OCI-M1 (cell line): ENCODE data around the gene LAYN.

ENCODE experiments used
- DNase-seq: peaks from one replicate; lab custom pipeline; 2025; lab: John Stamatoyannopoulos, UW

LAYN gene

DNA sequence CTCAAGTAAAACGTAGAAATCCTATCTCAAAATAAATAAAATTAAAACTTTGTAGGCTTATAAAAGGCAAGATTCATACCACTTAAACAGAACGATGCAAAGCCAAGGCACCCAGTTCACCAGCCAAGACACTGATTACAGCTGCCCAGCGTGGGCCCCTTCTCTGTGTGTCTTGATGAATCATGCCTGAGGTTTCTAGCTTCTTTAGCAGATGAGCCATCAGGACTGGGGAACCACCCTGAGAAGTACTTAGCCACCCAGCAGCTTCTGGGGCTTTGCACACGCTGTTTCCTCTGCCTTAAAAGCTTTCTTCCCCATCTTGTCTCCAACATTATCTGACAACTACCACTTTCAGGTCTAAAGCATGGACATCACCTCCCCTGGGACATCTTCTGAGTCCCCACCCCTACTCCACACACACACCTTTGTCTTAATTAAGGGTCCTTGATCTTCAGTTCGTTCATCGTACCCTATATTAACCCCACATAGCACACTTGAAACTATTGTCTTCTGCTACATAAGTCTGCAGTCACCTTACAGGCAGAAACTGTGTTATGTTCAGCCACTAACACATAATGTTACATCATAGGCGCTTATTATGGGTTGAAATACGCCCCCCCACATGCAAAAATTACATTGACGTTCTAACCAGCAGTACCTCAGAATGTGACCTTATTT is 8.7 kb upstream of the LAYN start:
- peak; percentile 57 for DNase-seq

DNA sequence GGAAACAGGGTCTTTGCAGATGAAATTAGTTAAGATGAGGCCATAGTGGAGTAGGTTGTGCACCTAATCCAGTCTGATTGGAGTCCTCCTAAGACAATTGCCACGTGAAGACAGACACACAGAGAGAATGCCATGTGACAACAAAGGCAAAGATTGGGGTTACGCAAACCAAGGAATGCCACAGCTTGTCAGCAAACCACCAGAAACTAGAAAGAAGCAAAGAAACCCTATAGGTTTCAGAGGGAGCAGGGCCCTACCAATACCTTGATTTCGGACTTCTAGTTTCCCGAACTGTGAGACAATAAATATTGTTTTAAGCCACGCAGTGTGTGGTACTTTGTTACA is 8.2 kb upstream of the LAYN start:
- no peak for DNase-seq

DNA sequence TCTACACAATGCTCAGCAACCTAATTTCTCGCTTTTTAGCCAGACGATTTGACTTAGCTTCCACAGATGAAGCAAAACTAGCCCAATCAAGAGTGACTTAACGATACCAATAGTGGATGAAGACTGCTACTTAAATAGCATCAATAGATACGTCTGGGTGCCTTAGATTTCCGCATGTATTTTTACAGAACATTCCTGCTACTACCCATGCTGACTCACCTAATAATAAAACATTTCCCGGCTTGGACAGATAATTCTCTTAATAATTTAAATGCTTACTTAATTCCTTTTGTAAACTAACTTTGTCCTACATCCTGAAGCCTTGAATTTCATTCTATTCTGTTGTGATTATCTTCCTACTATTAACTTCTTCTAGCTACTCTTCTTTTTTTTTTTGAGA is 5.2 kb upstream of the LAYN start:
- no peak for DNase-seq

DNA sequence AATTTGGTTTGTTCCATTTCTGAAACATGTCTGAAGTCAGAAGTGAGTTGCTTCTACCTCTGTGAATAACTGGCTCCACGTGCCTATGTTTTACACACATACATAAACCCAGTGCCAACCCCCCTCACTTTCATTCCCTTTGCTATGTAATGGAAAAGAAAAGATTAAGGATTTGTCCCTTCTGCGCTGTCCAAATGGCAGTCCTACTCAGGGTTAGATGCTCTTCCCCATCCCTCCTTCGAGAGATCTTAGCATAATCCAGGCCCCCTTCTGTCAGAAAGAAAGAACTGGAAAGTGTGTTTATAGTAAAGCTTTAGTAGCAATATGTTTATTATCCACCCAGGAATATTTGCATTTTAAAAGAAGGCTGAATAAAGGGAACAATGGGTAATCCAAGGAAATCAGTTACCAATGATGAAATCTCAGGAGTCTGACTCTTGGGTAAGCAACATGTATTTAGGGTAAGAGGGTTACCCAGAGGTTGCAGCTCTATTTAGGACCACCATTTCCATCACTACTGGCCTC is 3.1 kb upstream of the LAYN start:
- no peak for DNase-seq

DNA sequence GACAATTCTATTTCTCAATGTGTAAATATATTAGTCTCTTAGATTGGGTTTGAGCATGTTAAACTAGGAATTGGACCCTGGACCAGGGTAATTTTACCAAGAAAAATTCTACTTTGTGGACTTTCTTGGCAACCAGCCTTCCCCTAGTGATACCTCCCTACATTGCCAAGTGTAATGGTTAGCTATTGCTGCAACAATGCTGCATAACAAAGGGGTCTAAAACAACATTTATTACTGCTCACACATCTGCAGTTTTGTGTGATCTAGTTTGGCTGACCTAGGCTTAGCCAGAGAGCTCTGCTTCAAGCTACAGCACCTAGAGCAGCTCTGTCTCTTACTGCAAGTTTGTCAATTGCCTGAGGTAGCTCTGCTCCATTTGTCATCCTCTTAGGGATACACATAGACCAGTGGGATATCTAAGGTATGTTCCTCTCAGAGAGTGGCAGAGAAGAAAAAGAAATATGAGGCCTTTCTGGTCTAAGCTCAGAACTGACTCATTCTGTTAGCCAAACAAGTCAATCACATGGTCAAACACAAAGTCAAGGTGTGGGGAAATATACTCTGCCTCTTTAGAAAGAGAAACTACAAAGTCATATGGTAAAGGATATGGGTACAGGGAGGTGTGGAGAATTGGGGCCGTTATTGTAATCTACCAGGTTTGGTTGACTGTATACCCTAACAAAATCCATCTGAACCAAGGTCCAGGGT is 2.0 kb upstream of the LAYN start:
- no peak for DNase-seq

DNA sequence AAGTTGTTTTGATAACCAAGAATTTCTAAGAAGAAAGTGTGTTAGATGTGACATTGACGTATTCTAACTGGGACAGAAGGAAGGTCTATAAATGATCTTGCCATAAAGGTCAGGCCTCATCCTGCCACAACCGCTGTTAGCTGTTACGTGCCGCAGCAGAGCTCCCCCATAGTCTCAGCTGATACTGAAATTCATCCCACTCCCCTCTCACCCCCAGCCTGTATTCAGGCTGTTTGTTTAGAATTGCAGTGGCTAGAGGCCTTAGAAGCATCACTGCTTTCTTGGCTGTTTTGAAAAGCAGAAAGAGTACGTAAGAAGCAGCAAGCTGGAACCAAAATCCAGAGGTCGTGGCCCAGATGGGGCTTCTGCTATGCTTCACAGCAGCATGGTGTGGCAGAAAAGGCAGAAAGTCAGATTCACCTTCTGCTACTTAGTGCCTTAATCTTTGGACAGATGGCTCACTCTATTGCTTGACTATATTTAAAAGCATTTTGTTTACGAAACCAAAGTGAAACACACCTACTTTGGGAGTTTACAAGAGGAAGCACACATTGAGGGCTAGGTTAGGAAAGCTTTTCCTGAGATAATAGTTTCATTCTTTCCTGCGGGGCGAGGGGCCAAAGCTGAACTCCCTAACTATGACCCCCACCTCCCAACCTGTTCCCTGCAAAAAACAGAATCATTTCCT is 950 bp upstream of the LAYN start:
- DNase-seq, result no peak

DNA sequence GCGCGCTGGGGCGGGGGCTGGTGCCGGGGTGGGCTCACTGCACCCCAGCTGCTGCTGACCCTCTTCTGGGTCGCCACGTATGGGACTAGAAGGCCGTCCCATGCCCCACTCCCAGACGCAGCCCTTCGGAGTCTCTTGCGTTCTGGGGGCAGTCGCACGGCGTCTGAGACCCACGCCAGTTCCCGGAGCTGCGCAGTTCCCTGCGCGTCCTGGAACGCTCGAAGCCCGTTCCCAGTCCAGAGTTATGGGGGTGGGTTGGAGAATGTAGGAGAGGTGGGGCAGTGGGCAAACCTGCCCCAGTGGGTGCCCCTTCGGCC is 375 bp downstream of the LAYN start:
- no peak for DNase-seq

DNA sequence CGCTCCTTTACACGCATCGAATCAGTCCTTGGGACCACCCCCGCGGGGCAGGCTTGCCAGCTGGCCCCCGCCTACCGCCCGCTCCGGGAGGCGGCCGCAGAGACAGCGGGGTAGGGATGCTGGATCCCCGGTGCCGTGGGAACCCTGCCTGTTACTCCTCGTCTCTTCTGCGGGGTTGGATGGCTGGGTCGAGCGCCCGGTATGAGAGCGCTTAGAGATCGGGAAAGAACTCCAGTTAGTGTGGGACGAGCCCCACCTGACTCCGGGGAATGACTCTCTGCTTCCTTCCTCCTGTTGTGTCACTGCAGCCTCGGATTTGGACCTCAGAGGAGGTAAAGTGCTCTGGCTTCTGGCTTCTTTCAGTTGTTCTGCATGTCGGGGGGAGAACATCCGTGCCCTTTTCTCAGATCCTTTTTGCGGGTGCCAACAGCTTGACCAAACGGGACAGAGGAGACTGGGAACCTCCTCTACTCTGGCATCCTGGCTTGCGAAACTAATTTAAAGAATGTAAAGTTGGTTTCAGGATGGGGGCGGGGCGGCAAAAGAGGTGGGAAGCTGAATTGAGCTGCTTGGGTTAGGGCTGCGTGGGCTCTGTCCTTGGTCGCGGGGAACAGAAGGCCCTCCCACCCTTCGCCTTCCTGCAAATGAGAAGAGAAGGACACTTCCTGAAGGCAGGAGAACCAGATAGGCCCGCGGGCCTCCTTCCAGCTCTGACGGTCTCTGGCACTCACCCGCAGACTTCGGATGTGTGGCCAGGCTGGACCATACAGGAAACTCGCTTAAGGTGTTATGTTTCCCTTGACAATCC is 938 bp downstream of the LAYN start:
- DNase-seq, result no peak

DNA sequence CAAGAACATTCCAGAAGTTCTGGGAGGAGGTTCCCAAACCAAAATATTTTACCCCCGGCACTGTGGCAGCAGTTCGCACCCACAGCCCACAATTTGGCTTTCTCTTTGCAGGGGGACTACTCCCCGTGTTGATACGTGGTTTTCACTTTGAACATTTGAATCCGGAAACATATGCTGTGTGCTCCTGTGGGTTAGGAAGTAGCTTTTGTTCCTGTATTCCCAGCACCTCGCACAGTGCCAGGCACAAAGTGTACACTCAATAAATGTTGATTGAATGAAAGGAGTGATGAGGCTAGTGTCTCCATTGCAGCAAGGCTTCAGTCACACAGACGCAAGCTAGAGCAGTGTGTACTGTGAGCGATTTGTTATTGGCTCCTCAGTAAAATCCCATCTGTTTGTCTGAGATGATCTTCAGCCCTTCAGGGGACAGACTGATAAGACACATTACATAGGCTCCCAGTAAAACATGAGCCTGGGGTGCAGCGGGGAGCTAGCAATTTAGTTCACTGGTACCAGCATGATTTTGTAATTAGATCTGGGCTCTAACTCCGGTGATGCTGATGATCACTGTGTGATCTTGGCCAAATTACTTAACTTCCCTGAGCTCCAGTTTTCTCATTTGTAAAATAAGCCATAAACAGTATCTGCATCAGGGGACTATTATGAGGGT is 2.2 kb downstream of the LAYN start:
- no peak for DNase-seq

DNA sequence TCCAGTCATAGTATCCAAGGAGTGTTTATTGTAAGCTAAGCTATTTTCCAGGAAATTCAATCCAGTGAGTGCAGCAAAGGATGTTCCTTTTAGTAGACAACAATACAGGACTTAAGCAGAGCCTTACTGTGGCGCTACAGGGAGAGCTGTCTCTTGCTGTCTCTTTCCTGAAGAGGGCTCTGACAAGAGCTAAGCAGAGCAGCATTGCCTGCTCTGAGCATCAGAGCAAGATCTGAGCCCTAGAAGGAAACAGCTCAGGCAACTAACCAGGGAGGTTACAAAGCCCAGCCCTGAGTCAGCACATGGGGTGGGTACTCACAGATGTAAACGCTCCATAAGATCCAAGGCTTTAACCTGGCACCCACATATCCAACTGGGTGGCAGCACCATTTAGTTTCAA is 8.0 kb downstream of the LAYN start:
- no peak for DNase-seq

DNA sequence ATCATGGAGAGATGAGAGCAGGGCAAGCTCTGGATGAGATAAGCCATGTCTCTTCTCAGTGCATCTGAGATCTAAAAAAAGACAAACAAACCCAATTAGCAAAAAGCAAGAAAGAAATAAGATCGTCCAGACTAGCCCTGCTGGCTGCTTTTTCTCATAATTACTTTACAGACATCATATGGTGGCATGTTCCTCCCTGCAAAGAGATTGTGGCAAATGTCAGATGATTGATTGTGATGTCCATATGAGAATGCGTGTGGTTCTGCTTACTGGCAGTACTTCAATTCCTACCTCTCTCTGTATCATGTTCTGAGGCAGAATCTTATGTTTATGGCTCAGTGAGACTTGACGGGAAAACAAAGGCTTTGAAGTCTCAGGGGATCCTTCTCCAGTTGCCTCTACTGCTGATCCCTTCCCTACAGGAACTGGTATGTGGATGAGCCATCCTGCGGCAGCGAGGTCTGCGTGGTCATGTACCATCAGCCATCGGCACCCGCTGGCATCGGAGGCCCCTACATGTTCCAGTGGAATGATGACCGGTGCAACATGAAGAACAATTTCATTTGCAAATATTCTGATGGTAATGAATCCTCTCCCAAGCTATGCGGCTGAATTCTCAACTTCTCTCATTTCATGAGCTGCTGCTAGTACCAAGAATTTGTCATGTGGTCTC is 8.8 kb downstream of the LAYN start:
- DNase-seq, result no peak

DNA sequence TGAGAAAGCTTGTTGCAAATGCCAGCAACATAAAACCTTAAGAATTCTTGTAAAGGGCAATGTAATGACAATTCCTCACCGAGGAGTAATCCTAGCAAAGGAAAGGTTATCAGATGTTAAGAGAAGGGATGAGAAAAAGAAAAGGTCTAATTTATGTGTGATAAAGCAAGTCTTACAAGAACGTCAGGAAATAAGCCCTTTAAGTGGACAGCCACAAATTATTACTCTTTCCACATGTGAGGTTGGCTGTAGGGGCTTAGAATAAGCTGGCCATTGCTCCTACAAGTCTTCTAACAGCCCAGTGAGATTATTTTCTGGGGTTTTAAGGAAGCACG is 9.3 kb downstream of the LAYN start:
- DNase-seq, result no peak

DNA sequence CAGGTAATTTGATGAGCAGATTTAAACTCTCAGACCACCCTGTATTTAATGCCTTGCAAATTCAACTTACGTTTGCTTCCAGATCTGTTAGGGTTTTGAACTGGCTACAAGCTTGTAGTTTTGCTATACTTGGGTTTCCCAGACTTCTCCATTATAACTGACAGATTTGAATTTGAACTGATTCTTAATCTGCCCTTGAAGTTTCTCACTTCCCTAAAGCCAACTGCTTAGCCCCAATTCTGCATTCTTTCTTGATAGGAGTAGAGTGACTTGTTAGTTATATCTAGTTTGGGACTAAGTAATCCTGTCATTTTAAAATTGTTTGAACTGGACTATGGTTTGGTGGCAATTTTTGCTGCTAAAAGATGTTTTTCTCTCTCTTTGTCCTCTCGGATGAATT is 9.7 kb downstream of the LAYN start:
- DNase-seq, result no peak

DNA sequence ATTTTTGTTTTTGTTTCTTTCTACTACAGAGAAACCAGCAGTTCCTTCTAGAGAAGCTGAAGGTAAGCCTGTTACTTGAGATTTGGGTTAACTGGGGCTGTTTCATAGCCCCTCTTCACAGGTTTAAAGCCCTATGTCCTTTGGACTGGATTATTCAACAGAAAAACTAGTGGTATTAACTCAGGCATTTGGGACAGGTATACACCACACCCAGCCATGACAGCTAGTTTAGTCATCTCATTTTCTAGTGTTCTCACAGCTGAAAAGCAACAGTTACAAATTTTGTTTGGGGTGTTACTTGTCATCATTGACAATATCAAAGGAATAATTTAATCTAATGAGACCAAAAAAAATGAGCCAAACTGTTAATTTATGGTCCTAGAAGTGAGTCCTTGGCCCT is 14.0 kb downstream of the LAYN start:
- DNase-seq, result no peak

DNA sequence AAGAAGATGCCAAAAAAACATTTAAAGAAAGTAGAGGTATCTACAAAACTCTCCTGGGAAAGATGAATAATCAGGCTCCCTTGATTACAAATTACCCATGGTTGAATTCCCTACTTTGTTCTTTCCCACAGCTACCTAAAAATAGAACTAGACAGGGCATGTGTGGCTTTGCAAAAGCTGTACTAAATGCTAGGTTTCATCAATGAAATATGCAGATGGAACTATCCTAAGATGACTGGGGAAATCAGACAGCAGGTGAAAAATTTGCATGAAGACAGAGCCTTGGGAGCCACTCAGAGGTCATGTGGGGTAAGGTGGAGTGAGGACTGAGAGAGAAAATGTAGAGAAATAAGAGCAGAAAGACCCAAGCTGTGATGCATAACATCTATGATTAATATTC is 14.7 kb downstream of the LAYN start:
- no peak for DNase-seq

DNA sequence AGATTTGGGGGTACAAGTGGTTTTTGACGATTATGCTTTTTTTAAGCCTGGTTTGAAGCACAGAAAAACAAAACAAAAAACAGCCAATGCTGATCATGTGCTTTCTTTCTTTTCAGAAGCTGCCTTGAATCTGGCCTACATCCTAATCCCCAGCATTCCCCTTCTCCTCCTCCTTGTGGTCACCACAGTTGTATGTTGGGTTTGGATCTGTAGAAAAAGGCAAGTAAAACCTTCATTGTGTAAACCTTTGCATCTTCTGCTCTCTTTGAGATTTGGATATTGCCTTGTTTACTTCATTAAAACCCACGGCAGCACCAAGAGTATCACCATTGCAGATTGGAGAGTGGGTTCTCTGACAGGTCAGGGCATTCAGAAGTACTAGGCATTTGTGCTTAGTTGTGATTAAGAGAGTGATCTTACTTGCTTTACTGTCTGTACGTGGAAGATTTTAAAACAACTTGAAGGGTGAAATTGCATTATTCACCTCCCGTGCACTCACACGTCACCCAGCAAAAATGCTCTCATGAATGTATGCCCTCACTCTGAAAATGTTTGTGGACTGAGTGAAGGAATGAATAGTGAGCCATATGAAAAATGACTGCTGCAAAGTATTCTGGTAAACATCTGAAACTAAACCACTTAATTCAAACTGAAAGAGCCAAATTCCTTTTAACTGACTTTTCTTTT is 17.0 kb downstream of the LAYN start:
- no peak for DNase-seq

DNA sequence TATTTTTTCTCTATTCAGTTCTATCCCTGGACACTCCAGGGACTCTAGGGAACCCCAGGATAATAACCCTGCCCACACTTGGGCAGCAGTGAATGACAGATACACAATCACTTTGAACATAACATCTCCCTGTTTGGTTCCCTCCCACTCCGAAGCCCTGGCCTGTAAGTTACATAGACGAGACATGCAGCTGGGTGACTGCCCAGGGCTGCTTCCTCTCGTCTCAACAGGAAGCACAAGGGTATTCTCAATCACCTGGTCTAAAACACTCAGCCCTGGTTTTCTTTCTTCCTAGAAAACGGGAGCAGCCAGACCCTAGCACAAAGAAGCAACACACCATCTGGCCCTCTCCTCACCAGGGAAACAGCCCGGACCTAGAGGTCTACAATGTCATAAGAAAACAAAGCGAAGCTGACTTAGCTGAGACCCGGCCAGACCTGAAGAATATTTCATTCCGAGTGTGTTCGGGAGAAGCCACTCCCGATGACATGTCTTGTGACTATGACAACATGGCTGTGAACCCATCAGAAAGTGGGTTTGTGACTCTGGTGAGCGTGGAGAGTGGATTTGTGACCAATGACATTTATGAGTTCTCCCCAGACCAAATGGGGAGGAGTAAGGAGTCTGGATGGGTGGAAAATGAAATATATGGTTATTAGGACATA is 19.4 kb downstream of the LAYN start:
- no peak for DNase-seq

DNA sequence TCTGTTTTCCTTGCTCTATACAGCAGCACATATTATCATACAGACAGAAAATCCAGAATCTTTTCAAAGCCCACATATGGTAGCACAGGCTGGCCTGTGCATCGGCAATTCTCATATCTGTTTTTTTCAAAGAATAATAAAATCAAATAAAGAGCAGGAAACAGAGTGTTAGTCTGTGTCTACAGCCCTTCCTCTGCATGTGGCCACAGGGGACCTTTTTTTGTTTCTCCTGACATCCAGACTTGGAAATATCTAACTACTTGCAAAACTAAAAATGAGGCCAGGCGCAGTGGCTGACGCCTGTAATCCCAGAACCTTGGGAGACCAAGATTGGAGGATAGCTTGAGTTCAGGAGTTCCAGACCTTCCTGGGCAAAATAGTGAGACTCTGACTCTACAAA is 20.3 kb downstream of the LAYN start:
- no peak for DNase-seq

DNA sequence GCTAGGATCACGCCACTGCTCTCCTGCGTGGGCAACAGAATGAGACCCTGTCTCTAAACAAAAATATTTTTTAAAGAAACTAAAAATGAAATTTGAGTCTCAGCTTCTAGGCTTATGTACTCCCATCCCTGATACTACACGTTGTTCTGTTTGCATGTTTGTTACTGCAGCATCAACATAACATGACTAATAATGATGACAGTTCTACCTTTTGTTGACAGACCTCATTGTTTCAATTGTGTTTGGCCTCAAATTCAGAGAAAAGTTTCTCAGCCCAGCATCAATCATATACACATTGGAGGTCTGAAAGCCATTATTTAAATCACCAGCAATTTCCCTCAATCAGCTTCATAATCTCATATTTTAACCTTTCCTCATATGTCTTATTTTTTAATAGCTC is 20.8 kb downstream of the LAYN start:
- DNase-seq, result no peak

DNA sequence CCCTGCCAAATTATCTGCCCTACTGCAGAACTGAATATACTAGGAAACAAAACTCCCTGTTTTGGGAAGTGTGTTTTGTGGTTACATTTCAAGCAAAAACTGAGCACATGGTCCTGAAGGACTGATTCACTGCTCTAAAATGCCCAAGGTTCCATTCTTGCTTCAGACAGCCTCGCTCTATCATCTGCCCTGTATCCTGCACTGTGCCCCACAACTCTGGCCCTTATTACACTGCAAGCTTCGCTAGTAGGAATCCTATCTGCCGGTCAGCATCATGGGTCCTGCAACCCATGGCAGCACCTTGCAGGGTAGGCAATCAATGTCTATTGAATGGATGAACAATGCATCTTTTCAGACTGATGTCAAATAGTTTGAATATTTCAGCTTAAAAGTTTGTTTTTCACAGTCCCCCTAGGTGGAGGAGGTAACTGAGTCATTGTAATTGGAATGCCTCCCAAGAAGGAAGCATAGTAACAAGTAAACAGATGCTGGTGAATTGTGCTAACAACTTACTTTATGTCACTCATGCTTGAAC is 21.3 kb downstream of the LAYN start:
- no peak for DNase-seq
